Measurements from ENCODE around the gene SPAG6.
"Not testable (repeated sequence)": the region's sequence is repeated elsewhere in the genome, so short reads cannot be mapped to it uniquely, and the experiment has no call there.

Gene SPAG6

GRCh38 chr10:22344781-22345300 lies 455 bp upstream of the SPAG6 start:
- H3K4me3 ChIP-seq (ENCODE audit: low read length): peak overlapping the region; percentile 61; the same call in 1 of the 2 replicates
- no peak overlapping the region for H3K9ac ChIP-seq (ENCODE audit: low read depth, low read length)
- H3K9me3 ChIP-seq (ENCODE audit: insufficient read depth, low read depth, low read length): no peaks in the 10 kb centered on the region
- H3K36me3 ChIP-seq (ENCODE audit: insufficient read depth, low read depth, low read length): no peaks in the 10 kb centered on the region
- H3K27ac ChIP-seq (ENCODE audit: low read length): no peak overlapping the region
- peaks cover 2% of the 10 kb centered on the region for H3K4me1 ChIP-seq (ENCODE audit: insufficient read depth, low read length)
- H3K27me3 ChIP-seq (ENCODE audit: insufficient read depth, low read length): peaks cover 98% of the 10 kb centered on the region

GRCh38 chr10:22346096-22346661 lies 883 bp downstream of the SPAG6 start:
- Histone ChIP-seq H3K36me3 (ENCODE audit: insufficient read depth, low read depth, low read length) (no peaks in the 10 kb centered on the region), H3K4me3 (ENCODE audit: low read length) (peak overlapping the region; percentile 61; the same call in 1 of the 2 replicates), H3K27me3 (ENCODE audit: insufficient read depth, low read length) (peaks cover 88% of the 10 kb centered on the region), H3K4me1 (ENCODE audit: insufficient read depth, low read length) (peaks cover 2% of the 10 kb centered on the region; the same call in 1 of the 2 replicates), H3K27ac (ENCODE audit: low read length) (no peak overlapping the region), H3K9ac (ENCODE audit: low read depth, low read length) (no peak overlapping the region), H3K9me3 (ENCODE audit: insufficient read depth, low read depth, low read length) (no peaks in the 10 kb centered on the region)

GRCh38 chr10:22349755-22350154 lies 4.5 kb downstream of the SPAG6 start:
- Histone ChIP-seq H3K4me3 (ENCODE audit: low read length) (no peak overlapping the region), H3K27me3 (ENCODE audit: insufficient read depth, low read length) (peaks cover 53% of the 10 kb centered on the region), H3K9ac (ENCODE audit: low read depth, low read length) (no peak overlapping the region), H3K9me3 (ENCODE audit: insufficient read depth, low read depth, low read length) (no peaks in the 10 kb centered on the region), H3K4me1 (ENCODE audit: insufficient read depth, low read length) (peaks cover under 1% of the 10 kb centered on the region; the same call in 1 of the 2 replicates), H3K36me3 (ENCODE audit: insufficient read depth, low read depth, low read length) (no peaks in the 10 kb centered on the region), H3K27ac (ENCODE audit: low read length) (no peak overlapping the region)

- no peak overlapping the region for H3K4me3 ChIP-seq (ENCODE audit: low read length)
- H3K9me3 ChIP-seq (ENCODE audit: insufficient read depth, low read depth, low read length): no peaks in the 10 kb centered on the region
- no peak overlapping the region for H3K27ac ChIP-seq (ENCODE audit: low read length)
- H3K27me3 ChIP-seq (ENCODE audit: insufficient read depth, low read length): peaks cover 39% of the 10 kb centered on the region
- no peak overlapping the region for H3K9ac ChIP-seq (ENCODE audit: low read depth, low read length)
- H3K36me3 ChIP-seq (ENCODE audit: insufficient read depth, low read depth, low read length): no peaks in the 10 kb centered on the region
- no peaks in the 10 kb centered on the region for H3K4me1 ChIP-seq (ENCODE audit: insufficient read depth, low read length)
These were observed 5.9 kb downstream of the SPAG6 start for GRCh38 chr10:22351131-22351703.

- Histone ChIP-seq H3K27ac (ENCODE audit: low read length) (no peak overlapping the region), H3K4me1 (ENCODE audit: insufficient read depth, low read length) (no peaks in the 10 kb centered on the region), H3K27me3 (ENCODE audit: insufficient read depth, low read length) (no peaks in the 10 kb centered on the region; the same call in 1 of the 2 replicates), H3K4me3 (ENCODE audit: low read length) (no peak overlapping the region), H3K9me3 (ENCODE audit: insufficient read depth, low read depth, low read length) (no peaks in the 10 kb centered on the region), H3K36me3 (ENCODE audit: insufficient read depth, low read depth, low read length) (no peaks in the 10 kb centered on the region), H3K9ac (ENCODE audit: low read depth, low read length) (no peak overlapping the region)
These were observed 11.1 kb downstream of the SPAG6 start for GRCh38 chr10:22356324-22356873.

- H3K9ac ChIP-seq (ENCODE audit: low read depth, low read length); H3K4me1 ChIP-seq (ENCODE audit: insufficient read depth, low read length); H3K27ac ChIP-seq (ENCODE audit: low read length); H3K36me3 ChIP-seq (ENCODE audit: insufficient read depth, low read depth, low read length); H3K27me3 ChIP-seq (ENCODE audit: insufficient read depth, low read length); H3K9me3 ChIP-seq (ENCODE audit: insufficient read depth, low read depth, low read length); H3K4me3 ChIP-seq (ENCODE audit: low read length): not testable (repeated sequence)
These were observed 12.5 kb downstream of the SPAG6 start for GRCh38 chr10:22357770-22358169.

GRCh38 chr10:22363305-22363704 lies 18.0 kb downstream of the SPAG6 start:
- H3K4me1 ChIP-seq (ENCODE audit: insufficient read depth, low read length): no peaks in the 10 kb centered on the region

GRCh38 chr10:22364407-22365140 lies 19.3 kb downstream of the SPAG6 start:
- H3K27me3 ChIP-seq (ENCODE audit: insufficient read depth, low read length): no peaks in the 10 kb centered on the region
- no peaks in the 10 kb centered on the region for H3K36me3 ChIP-seq (ENCODE audit: insufficient read depth, low read depth, low read length)
- no peaks in the 10 kb centered on the region for H3K4me1 ChIP-seq (ENCODE audit: insufficient read depth, low read length)
- no peaks in the 10 kb centered on the region for H3K9me3 ChIP-seq (ENCODE audit: insufficient read depth, low read depth, low read length)
- H3K9ac ChIP-seq (ENCODE audit: low read depth, low read length): no peak overlapping the region
- no peak overlapping the region for H3K4me3 ChIP-seq (ENCODE audit: low read length)
- no peak overlapping the region for H3K27ac ChIP-seq (ENCODE audit: low read length)

More at GRCh38 chr10:22363305-22363704, 18.0 kb downstream of the SPAG6 start:
- no peak overlapping the region for H3K27ac ChIP-seq (ENCODE audit: low read length)
- H3K4me3 ChIP-seq (ENCODE audit: low read length): no peak overlapping the region
- no peak overlapping the region for H3K9ac ChIP-seq (ENCODE audit: low read depth, low read length)
- H3K9me3 ChIP-seq (ENCODE audit: insufficient read depth, low read depth, low read length): no peaks in the 10 kb centered on the region
- H3K27me3 ChIP-seq (ENCODE audit: insufficient read depth, low read length): no peaks in the 10 kb centered on the region
- H3K36me3 ChIP-seq (ENCODE audit: insufficient read depth, low read depth, low read length): no peaks in the 10 kb centered on the region

- no peak overlapping the region for H3K27ac ChIP-seq (ENCODE audit: low read length)
These were observed 19.9 kb downstream of the SPAG6 start for GRCh38 chr10:22365233-22365632.

GRCh38 chr10:22365644-22366434 lies 20.5 kb downstream of the SPAG6 start:
- H3K4me1 ChIP-seq (ENCODE audit: insufficient read depth, low read length): no peaks in the 10 kb centered on the region
- no peak overlapping the region for H3K27ac ChIP-seq (ENCODE audit: low read length)
- no peaks in the 10 kb centered on the region for H3K27me3 ChIP-seq (ENCODE audit: insufficient read depth, low read length)
- H3K4me3 ChIP-seq (ENCODE audit: low read length): no peak overlapping the region
- H3K9me3 ChIP-seq (ENCODE audit: insufficient read depth, low read depth, low read length): no peaks in the 10 kb centered on the region
- no peak overlapping the region for H3K9ac ChIP-seq (ENCODE audit: low read depth, low read length)
- no peaks in the 10 kb centered on the region for H3K36me3 ChIP-seq (ENCODE audit: insufficient read depth, low read depth, low read length)

More at GRCh38 chr10:22365233-22365632, 19.9 kb downstream of the SPAG6 start:
- Histone ChIP-seq H3K9ac (ENCODE audit: low read depth, low read length) (no peak overlapping the region), H3K27me3 (ENCODE audit: insufficient read depth, low read length) (no peaks in the 10 kb centered on the region), H3K4me3 (ENCODE audit: low read length) (no peak overlapping the region), H3K36me3 (ENCODE audit: insufficient read depth, low read depth, low read length) (no peaks in the 10 kb centered on the region), H3K4me1 (ENCODE audit: insufficient read depth, low read length) (no peaks in the 10 kb centered on the region), H3K9me3 (ENCODE audit: insufficient read depth, low read depth, low read length) (no peaks in the 10 kb centered on the region)

GRCh38 chr10:22366435-22366703 lies 21.1 kb downstream of the SPAG6 start:
- Histone ChIP-seq H3K27ac (ENCODE audit: low read length) (no peak overlapping the region), H3K27me3 (ENCODE audit: insufficient read depth, low read length) (no peaks in the 10 kb centered on the region), H3K36me3 (ENCODE audit: insufficient read depth, low read depth, low read length) (no peaks in the 10 kb centered on the region), H3K4me3 (ENCODE audit: low read length) (no peak overlapping the region), H3K9me3 (ENCODE audit: insufficient read depth, low read depth, low read length) (no peaks in the 10 kb centered on the region), H3K4me1 (ENCODE audit: insufficient read depth, low read length) (no peaks in the 10 kb centered on the region), H3K9ac (ENCODE audit: low read depth, low read length) (no peak overlapping the region)

Data from iPS-20b (cell line).